HL-60 (cell line): Measurements from ENCODE around the gene WWOX.

Source experiments
- GABPA ChIP-seq: IDR thresholded peaks from 2 replicates; pipeline ENCODE4 v1.6.1; 2012; ENCODE audit warnings: low read depth
- POLR2AphosphoS5 ChIP-seq: IDR thresholded peaks from 2 replicates; pipeline ENCODE4 v1.6.1; 2012; ENCODE audit warnings: low read depth
- SPI1 ChIP-seq: IDR thresholded peaks from 2 replicates; pipeline ENCODE4 v1.6.1; 2012; ENCODE audit warnings: low read depth, mild to moderate bottlenecking, borderline replicate concordance
- TF ChIP-seq, protein P1 (sequence below): IDR thresholded peaks from one replicate; pipeline ENCODE4 v1.5.1; 2011; ENCODE audit warnings: low read length, control low read depth, inconsistent platforms; ENCODE audit not compliant: insufficient read depth
- TF ChIP-seq, protein P2 (sequence below): IDR thresholded peaks from 2 replicates; pipeline ENCODE4 v1.6.1; 2012; ENCODE audit warnings: low read depth; ENCODE audit not compliant: insufficient replicate concordance

DNA sequence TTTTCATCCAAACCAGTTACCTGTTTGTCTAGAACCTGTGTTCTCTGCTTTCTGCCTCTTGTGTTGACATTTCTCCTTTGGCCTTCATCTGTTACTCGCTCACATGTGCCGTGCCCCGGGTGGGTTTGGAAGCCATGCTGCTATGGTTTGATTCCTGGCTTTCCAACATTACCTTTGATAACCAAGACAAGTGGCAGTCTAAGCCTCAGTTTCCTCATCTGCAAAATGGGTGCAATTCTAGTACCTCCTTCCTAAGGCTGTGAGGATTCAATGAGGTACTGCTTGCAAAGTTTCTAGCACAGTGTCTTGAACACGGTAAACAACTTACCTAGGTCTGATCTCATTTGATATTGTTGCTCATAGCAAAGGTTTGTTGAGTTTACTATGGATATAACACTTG is 665.0 kb downstream of the WWOX start:
- TF ChIP-seq, protein P1, sequence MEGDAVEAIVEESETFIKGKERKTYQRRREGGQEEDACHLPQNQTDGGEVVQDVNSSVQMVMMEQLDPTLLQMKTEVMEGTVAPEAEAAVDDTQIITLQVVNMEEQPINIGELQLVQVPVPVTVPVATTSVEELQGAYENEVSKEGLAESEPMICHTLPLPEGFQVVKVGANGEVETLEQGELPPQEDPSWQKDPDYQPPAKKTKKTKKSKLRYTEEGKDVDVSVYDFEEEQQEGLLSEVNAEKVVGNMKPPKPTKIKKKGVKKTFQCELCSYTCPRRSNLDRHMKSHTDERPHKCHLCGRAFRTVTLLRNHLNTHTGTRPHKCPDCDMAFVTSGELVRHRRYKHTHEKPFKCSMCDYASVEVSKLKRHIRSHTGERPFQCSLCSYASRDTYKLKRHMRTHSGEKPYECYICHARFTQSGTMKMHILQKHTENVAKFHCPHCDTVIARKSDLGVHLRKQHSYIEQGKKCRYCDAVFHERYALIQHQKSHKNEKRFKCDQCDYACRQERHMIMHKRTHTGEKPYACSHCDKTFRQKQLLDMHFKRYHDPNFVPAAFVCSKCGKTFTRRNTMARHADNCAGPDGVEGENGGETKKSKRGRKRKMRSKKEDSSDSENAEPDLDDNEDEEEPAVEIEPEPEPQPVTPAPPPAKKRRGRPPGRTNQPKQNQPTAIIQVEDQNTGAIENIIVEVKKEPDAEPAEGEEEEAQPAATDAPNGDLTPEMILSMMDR: no peak
- TF ChIP-seq POLR2AphosphoS5: no peak
- TF ChIP-seq, protein P2, sequence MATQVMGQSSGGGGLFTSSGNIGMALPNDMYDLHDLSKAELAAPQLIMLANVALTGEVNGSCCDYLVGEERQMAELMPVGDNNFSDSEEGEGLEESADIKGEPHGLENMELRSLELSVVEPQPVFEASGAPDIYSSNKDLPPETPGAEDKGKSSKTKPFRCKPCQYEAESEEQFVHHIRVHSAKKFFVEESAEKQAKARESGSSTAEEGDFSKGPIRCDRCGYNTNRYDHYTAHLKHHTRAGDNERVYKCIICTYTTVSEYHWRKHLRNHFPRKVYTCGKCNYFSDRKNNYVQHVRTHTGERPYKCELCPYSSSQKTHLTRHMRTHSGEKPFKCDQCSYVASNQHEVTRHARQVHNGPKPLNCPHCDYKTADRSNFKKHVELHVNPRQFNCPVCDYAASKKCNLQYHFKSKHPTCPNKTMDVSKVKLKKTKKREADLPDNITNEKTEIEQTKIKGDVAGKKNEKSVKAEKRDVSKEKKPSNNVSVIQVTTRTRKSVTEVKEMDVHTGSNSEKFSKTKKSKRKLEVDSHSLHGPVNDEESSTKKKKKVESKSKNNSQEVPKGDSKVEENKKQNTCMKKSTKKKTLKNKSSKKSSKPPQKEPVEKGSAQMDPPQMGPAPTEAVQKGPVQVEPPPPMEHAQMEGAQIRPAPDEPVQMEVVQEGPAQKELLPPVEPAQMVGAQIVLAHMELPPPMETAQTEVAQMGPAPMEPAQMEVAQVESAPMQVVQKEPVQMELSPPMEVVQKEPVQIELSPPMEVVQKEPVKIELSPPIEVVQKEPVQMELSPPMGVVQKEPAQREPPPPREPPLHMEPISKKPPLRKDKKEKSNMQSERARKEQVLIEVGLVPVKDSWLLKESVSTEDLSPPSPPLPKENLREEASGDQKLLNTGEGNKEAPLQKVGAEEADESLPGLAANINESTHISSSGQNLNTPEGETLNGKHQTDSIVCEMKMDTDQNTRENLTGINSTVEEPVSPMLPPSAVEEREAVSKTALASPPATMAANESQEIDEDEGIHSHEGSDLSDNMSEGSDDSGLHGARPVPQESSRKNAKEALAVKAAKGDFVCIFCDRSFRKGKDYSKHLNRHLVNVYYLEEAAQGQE: no peak
- TF ChIP-seq GABPA: no peak
- TF ChIP-seq SPI1: no peak
